HG02759 (cell line): ENCODE data around the gene CHST15.

Experiments used
- ATAC-seq: cut with Tn5 transposase; IDR thresholded peaks from one replicate; pipeline ENCODE4 v1.9.1; 2021; ENCODE audit warnings: mild to moderate bottlenecking, moderate library complexity; ENCODE audit not compliant: unreplicated experiment

CHST15 gene

GRCh38 chr10:123974406-123974805, 119.0 kb downstream of the CHST15 start:
- no peak for ATAC-seq

- ATAC-seq, result no peak
Measured at GRCh38 chr10:123972481-123973401, 120.7 kb downstream of the CHST15 start.

GRCh38 chr10:123970927-123971286, 122.5 kb downstream of the CHST15 start:
- no peak for ATAC-seq

DNA sequence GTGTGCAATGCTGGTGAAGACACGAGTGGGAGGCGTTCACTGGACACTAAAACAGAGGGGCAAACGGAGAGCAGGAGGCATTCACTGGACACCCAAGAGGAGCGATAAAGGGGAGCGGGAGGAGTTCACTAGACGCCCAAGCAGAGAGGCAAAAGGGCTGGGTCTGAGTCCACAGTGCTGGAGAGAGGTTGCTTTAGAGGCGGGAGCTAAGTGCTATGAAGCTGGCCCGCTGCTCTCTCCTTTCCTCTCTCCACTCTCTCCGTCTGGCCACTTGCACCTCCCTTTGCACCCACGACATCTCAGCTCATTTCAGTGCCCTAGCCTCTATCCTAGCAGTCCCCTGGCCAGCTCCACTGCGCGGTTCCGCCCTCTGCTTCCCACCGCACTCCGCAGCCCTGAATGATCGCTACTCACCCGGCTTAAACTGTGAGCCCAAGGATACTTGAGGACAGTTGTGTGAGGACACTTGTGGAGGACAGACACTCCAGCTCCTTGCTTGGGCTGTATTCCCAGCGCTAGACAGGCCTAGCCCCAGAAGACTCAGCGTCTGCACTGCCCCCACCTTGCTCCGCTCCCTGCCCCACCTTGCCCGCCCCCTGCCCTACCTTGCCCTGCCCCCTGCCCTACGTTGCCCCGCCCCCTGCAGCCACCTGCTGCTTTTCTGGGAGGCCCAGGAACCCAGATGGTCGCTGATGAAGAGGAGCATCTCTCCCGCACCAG, 123.0 kb downstream of the CHST15 start:
- no peak for ATAC-seq

DNA sequence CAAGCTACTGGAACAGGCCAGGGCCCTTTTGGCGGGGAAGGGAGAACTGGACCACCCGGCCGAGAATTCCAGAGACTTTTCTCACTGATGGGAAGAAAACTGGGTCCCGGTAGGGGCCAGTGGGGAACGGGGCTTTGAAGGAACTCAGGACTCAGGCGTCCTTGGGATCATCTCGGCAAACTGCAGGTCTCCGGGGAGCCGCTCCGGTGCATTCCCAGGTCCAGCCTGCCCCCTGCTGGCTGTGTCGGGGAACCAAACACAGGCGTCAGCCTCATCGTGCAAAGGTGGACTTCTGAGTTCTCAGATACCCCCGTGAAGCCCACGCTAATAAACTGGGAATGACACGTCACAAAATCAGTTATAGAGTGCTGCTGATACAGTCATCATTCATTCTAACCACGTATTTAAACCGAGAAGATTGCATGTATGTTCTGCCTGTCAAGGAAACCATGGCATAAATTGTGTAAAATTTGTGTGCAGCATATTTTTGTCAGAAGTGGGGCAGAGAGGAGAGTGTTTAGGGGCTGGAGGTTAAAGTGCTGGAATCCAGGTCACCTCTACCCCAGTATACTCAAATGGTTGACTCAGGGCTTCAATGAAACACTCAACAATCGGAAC, 125.7 kb downstream of the CHST15 start:
- no peak for ATAC-seq

DNA sequence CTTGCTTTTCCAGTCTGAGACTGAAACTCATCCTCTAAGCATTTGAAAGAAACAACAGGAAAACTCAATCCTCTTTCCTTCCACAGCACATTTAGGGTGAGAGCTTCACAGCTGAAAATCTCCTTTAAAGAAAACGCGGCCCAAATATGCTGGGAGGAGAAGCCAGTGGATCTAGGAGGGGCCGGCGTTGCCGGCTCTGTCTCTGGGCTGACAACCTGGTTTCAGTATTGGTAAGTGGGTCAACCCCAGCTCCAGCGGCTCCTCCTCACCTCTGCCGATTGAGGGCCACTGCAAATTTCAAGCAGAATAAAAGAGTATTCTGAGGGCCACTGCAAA, 126.5 kb downstream of the CHST15 start:
- no peak for ATAC-seq

GRCh38 chr10:123965973-123966895, 127.2 kb downstream of the CHST15 start:
- ATAC-seq, result no peak

GRCh38 chr10:123964953-123965352, 128.4 kb downstream of the CHST15 start:
- ATAC-seq, result no peak

DNA sequence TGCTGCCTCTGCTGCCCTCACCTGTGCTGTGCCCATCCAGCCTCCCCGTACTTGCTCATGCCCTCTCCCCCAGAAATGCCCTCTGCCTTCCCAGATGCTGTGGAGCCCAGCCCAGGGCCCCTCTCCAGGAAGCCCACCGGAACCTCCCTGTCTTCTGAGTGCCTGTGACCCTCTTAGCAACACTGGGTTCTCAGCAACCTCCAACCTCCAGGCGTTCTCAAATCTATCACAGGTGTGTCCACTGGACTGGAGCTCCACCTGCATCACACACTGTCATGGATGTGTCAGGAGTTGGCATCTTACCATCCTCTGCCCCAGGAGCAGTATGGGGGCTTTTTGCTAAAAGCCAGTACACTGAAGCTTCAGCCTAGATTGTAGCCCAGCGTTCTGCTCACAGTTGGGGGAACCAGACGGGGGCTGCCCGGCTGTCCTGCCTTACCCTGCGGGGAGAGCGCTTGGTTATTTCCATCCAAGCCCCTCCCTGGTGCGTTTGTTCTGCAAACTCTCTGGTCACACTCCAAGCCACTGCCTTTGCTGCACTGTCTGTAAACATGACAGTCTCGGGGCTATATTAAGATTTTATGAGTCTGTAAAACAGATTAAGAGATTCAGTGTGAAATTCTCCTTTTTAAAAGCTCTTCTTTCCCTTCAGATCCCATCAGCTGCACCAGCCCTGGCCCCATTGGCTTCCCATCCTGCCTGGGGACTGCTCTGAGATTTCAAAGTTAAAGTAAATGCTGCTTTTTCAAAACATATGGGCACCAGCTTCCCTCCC, 130.5 kb downstream of the CHST15 start:
- ATAC-seq, result no peak

DNA sequence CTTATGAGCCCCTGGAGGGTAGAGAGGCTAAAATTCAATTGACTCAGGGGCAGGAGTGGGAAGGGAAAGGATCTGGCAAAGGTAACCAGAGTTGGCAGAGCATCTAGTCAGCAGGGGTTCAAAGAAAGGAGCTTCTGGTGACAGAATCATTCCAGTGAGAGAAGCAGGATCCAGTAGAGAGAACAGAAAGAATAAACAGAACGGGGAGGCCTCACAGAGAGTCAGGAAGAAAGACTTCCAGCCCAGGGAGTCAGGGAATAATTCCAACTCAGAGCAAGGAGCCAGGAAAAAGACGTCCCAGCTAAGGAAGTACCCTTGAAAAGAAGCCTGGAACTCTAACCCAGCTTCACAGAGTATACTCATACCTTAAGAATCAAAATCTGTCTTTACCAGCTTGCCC, 135.2 kb downstream of the CHST15 start:
- no peak for ATAC-seq
